ENCODE results near the gene PHACTR3. TPM values are rescaled to one million over a fixed set of nuclear protein-coding genes. Genes with fewer than 3 reads are reported as not detected.

Gene PHACTR3
- total RNA-seq, 2 donors from 2014 or later: not detected

DNA sequence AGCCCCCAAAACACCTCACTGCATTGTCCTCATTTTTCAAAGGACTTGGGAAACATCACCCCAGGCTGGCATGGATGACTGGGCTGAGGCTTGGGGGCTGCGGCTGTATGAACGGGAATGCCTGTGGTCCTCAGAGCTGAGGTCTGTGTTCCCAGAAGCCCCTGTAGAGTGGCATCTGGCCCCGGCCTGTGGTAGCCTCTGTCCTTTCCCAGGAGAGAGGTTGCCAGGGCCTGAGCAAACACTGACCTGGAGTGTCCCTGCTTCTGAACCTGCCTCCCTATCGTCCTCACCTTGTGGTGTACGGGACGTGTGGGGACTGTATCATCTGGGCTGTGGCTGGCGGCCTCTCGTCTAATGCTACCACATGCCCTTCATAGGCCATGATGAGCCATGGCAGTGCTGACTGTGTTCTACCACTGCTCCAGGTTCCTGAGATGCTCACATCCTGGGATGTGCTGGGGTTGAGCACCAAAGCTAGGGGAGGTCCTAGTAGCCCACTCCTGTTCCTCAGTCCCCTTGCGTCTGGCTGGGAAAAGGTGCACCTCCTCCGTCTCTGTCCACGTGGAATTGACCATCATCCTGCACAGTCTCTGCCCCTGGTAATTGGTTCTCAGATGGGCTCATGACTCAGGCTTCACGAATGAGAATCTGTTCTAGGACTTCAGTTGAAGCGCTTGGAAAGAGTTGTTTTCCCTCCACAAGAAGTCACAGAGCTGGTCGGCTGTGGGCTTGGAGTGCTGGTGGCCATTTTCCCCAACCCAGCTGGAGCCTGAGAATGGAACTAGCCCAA is 27.6 kb downstream of the PHACTR3 start:
- H3K36me3 Mint-ChIP-seq (ENCODE audit: low read depth): no peaks in the 10 kb centered on the region
- H3K9me3 Mint-ChIP-seq: no peaks in the 10 kb centered on the region
- ATAC-seq (replicated peaks): no peak
- no peak overlapping the region for H3K4me3 Mint-ChIP-seq
- no peak overlapping the region for H3K27ac Mint-ChIP-seq
- peaks cover 17% of the 10 kb centered on the region for H3K27me3 Mint-ChIP-seq
- no peaks in the 10 kb centered on the region for H3K4me1 Mint-ChIP-seq

DNA sequence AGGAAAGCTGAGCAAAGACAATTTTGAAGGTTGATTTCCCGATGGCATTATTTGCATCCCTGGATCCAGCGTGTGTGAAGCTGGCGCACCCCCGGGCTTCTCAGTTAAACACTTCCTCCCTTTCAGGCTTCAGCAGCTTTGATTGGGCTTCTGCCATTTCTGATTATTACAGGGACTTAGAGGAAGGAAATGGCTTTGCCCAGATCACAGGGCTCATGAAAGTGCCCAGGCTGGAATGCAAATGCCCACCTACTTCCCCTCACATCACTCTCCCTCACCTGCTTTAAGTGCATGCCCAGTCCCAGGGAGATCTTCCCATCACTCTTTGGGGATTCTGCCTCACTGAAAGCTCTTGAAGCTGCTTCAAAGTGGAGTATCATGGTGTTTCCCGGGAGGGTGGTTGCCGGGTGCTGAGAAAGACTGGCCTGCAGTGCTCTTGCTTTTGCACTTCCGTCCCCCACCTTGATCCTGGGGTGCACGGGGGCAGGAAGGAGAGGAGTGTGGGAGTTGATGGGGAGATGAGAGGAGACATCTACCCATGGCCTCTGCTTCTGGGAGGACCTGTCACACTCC is 28.3 kb downstream of the PHACTR3 start:
- peaks cover 17% of the 10 kb centered on the region for H3K27me3 Mint-ChIP-seq
- no peaks in the 10 kb centered on the region for H3K4me1 Mint-ChIP-seq

DNA sequence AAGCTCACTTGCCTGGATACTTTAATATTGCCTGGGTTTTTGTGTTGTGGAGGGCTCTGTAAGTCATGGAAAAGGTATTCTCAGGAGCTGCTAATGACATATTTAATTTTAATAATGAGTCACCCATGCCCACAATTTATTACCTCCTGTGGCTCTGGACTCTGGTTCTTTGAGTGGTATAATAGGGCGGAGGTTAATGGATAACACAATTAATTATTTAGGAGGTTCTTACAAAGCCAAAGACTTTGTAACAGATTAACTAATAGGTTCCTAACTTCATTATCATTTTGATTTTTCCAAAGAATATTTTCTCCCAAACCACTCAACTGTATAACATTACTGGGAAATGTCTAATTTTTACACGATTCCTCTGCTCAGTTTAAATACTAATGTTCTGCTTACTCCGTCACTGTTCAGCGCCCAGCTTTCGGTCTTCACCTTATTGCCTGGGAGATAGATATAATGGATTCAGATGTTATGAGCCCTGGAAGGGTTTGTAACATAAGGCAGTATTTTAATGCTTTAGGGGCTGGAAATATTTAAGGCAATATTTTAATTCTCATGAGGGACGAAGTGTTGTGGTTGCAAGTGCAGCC is 29.4 kb downstream of the PHACTR3 start:
- no peaks in the 10 kb centered on the region for H3K36me3 Mint-ChIP-seq (ENCODE audit: low read depth)
- H3K27ac Mint-ChIP-seq: no peak overlapping the region
- no peaks in the 10 kb centered on the region for H3K4me1 Mint-ChIP-seq
- H3K9me3 Mint-ChIP-seq: no peaks in the 10 kb centered on the region
- H3K4me3 Mint-ChIP-seq: no peak overlapping the region
- peaks cover 25% of the 10 kb centered on the region for H3K27me3 Mint-ChIP-seq
- ATAC-seq (replicated peaks): no peak

More for the DNA sequence above, 28.3 kb downstream of the PHACTR3 start:
- H3K36me3 Mint-ChIP-seq (ENCODE audit: low read depth): no peaks in the 10 kb centered on the region
- H3K9me3 Mint-ChIP-seq: no peaks in the 10 kb centered on the region
- H3K4me3 Mint-ChIP-seq: no peak overlapping the region
- no peak for ATAC-seq (replicated peaks)
- H3K27ac Mint-ChIP-seq: no peak overlapping the region

DNA sequence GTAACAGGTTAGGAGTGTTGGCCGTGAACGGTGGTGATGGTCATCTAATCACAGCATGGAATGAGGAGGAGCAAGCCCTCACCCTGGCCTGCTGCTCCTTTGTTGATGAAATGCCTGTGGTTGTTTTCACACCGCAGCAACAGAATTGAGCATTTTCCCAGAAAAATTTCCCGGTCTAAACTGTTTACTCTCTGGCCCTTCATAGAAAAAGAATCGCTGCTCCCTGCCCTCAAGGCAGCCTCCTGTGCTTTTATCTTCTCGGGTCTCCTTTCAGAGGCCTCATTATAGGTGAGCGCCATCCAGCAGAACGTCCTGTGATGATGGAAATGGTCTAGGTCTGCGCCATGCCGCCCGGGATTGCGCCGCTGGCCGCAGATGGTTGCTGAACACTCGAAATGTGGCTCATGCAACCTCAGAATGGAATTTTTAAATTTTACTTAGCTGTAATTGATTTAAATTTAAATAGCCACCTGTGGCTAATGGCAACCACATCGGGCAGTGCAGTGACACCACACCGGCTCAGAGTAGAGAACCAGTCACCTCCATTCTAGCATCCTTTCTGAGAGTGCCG is 30.2 kb downstream of the PHACTR3 start:
- no peak for ATAC-seq (replicated peaks)
- Mint-ChIP-seq H3K36me3 (ENCODE audit: low read depth) (no peaks in the 10 kb centered on the region), H3K4me3 (no peak overlapping the region), H3K4me1 (no peaks in the 10 kb centered on the region), H3K27ac (no peak overlapping the region), H3K27me3 (peaks cover 27% of the 10 kb centered on the region), H3K9me3 (no peaks in the 10 kb centered on the region)

DNA sequence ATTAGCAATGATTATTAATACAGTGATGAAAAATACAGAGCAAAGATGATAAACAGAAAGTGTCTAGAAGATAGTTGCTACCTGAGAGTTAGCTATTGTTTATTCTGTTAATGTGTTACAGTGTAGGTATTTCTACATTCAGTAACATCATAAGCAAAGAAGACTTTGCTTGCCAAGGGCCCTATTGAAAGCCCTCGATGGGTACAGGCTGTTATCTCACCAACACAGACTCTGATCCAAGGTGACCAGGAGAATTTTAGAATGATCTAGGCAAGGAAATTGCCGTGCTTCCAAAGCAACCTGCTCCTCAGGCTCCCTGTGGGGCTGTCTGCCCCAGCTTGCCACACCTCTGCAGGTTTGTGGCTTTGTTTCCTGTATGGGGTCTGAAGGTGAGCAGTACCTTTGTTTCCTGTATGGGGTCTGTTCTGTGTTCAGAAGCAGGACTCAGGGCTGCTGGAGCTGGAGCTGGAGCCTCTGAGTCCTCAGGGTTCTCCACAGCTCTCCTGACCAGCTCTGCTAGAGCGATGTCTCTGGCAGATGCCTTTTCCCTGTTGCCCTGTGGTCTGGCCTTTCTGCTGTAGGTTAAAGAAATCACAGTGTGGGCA is 32.5 kb downstream of the PHACTR3 start:
- no peak for ATAC-seq (replicated peaks)
- peaks cover 23% of the 10 kb centered on the region for H3K27me3 Mint-ChIP-seq
- H3K4me3 Mint-ChIP-seq: no peak overlapping the region
- no peaks in the 10 kb centered on the region for H3K4me1 Mint-ChIP-seq
- H3K27ac Mint-ChIP-seq: no peak overlapping the region
- H3K9me3 Mint-ChIP-seq: no peaks in the 10 kb centered on the region
- H3K36me3 Mint-ChIP-seq (ENCODE audit: low read depth): no peaks in the 10 kb centered on the region

DNA sequence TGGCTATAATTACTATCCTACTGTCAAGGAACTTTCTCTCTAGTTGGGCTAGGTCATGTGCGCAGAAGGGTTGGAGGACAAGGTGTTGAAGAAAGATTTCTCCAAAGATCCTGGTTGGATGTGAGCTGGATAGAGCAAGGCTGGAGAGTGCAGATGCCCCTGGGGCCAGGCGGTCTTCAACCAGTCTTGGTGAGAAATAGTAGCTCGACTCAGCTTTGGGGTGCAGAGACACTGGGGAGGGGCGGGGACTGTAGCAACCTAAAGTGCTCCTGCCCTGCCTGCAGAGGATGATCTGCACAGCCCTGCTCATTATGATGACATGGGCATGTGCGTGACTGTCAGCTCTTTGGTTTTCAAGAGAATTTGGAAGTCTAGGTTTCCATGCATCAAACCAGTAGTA is 35.9 kb downstream of the PHACTR3 start:
- Mint-ChIP-seq H3K36me3 (ENCODE audit: low read depth) (no peaks in the 10 kb centered on the region), H3K27me3 (peaks cover 21% of the 10 kb centered on the region), H3K4me3 (no peak overlapping the region), H3K4me1 (no peaks in the 10 kb centered on the region), H3K27ac (no peak overlapping the region), H3K9me3 (no peaks in the 10 kb centered on the region)
- ATAC-seq (replicated peaks): no peak

DNA sequence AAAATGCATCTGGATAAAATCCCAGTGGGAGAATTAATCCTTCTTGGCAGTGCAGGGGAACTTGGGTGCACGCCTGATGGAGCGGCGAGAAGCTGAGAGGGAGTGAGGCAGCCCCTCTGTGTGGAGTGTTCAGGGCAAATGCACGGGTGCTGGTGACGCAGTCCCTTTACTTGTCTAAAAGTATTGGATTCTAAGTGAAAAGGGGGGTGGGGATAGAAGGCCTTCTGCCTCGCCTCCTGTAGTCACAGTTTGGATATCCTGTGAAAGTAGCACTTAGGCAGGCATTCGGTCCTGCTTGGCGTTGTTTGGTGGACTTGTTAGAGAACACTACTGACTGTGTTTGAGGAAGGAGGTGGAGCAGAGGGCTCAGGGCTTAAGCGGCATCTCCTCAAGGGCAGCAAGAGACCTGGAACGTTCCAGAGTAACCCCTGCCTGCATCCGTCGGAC is 39.3 kb downstream of the PHACTR3 start:
- no peak overlapping the region for H3K4me3 Mint-ChIP-seq

DNA sequence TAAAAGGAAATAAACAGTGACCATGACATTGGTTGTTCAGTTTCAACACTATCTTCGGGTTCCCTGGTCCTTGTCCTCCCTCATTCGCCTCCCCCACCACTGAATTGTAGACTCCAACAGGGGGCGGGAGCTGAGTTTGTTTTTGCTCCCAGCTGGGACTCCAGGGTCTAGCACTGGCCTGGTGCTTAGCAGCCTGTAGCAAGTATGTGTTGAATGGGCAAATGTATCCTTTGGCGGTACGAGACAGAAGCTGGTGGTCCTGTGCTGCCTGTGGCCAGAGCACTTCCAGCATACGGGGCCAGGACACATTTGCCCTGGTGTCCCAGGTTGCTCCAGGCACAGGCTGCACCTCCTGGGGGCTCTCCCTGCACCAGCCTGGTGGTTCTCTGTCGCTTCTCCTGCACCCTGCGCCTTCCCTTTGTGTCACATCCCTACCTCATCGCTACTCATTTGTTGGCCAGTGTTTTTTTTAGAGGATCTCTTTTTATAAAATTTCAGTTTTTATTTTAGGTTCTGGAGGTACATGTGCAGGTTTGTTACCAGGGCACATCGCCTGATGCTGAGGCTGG is 40.1 kb downstream of the PHACTR3 start:
- Mint-ChIP-seq H3K27me3 (peaks cover 11% of the 10 kb centered on the region), H3K9me3 (peaks cover 9% of the 10 kb centered on the region), H3K27ac (no peak overlapping the region), H3K36me3 (ENCODE audit: low read depth) (no peaks in the 10 kb centered on the region), H3K4me3 (no peak overlapping the region), H3K4me1 (no peaks in the 10 kb centered on the region)
- ATAC-seq (replicated peaks): no peak

More for the DNA sequence above, 39.3 kb downstream of the PHACTR3 start:
- no peak for ATAC-seq (replicated peaks)
- H3K27ac Mint-ChIP-seq: no peak overlapping the region
- peaks cover 14% of the 10 kb centered on the region for H3K27me3 Mint-ChIP-seq
- no peaks in the 10 kb centered on the region for H3K4me1 Mint-ChIP-seq
- H3K36me3 Mint-ChIP-seq (ENCODE audit: low read depth): no peaks in the 10 kb centered on the region
- peaks cover 9% of the 10 kb centered on the region for H3K9me3 Mint-ChIP-seq

DNA sequence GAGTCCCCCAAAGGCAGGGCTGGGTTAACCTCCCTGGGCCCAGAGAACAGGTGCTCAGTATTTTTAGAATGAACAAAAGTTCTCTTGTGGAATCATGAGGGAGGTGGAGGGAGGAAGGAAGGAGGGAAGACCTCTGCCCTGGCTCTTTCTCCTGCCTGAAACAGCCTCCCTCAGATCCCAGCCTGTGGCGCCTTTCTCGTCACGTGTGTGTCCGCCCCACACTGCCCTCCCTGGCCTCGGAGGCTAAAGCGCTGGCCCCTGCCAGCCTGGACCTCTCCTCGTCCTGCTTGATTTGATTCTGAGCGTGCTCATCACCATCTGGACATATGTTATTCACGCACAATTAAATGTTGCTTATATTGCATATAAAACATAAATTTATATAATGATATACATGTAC is 40.9 kb downstream of the PHACTR3 start:
- H3K4me3 Mint-ChIP-seq: no peak overlapping the region
- no peaks in the 10 kb centered on the region for H3K4me1 Mint-ChIP-seq
- peaks cover 9% of the 10 kb centered on the region for H3K9me3 Mint-ChIP-seq
- no peak for ATAC-seq (replicated peaks)
- no peaks in the 10 kb centered on the region for H3K36me3 Mint-ChIP-seq (ENCODE audit: low read depth)
- H3K27me3 Mint-ChIP-seq: peaks cover 13% of the 10 kb centered on the region
- H3K27ac Mint-ChIP-seq: no peak overlapping the region

DNA sequence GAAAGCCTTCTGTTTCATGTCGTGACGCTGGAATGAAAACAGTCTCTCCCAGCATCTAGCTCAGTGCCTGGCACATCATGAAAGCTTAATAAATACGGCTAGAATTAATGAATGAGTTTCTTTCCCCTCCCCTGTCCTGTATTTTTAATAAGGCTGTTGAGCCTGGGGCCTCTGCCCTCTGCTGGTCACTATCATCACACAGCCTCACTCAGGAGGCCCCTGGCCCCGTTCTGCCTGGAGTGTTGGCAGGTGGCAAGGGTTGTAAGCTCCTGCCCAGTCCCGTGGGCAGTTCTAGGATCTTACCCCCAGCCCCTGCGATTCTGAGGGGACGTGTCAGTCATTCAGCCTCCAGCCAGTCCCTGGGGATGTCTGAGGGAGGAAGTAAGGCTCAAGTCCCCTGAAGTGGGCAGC is 41.4 kb downstream of the PHACTR3 start:
- Mint-ChIP-seq H3K9me3 (peaks cover 9% of the 10 kb centered on the region), H3K4me1 (no peaks in the 10 kb centered on the region), H3K27ac (no peak overlapping the region), H3K36me3 (ENCODE audit: low read depth) (no peaks in the 10 kb centered on the region), H3K4me3 (no peak overlapping the region), H3K27me3 (peaks cover 18% of the 10 kb centered on the region)
- no peak for ATAC-seq (replicated peaks)

DNA sequence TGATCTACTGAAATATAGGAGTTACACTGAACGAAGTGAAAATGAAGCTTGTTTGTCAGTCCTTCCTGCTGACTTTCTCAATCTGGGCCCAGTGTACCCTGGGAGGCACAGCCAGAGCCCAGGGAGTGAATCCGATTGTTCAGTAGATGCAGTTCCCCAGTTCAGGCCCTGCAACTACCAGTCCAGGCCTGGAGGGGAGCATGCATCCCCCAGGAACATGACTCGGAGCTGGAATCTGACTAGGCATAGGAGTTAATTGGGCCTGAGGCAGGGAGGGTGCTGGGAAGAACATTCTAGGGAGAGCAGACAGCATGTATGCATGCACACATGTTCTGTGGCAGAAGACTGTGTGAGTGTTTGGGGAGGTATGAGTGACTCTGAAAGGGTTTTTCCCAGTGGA is 42.1 kb downstream of the PHACTR3 start:
- no peak for ATAC-seq (replicated peaks)
- Mint-ChIP-seq H3K36me3 (ENCODE audit: low read depth) (no peaks in the 10 kb centered on the region), H3K4me3 (no peak overlapping the region), H3K4me1 (no peaks in the 10 kb centered on the region), H3K9me3 (peaks cover 9% of the 10 kb centered on the region), H3K27me3 (peaks cover 21% of the 10 kb centered on the region), H3K27ac (no peak overlapping the region)

DNA sequence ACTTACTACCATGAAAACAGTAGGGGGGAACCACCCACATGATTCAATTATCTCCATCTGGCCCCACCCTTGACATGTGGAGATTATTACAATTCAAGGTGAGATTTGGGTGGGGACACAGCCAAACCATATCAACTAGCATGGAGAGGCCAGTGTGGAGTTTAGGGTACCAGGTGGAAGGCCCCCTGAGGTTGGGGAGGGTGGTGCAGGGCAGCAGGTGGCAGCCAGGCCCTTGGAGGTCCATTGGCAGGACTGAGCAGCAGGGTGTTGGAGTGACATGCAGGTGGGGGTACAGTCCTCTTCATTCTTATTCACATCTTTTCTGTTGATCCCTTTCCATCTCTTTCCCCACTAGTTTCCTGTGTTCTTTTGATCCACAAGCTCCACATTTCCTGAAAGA is 42.9 kb downstream of the PHACTR3 start:
- no peaks in the 10 kb centered on the region for H3K36me3 Mint-ChIP-seq (ENCODE audit: low read depth)
- H3K27me3 Mint-ChIP-seq: peaks cover 26% of the 10 kb centered on the region
- ATAC-seq (replicated peaks): no peak
- H3K27ac Mint-ChIP-seq: no peak overlapping the region
- H3K4me3 Mint-ChIP-seq: no peak overlapping the region
- peaks cover 9% of the 10 kb centered on the region for H3K9me3 Mint-ChIP-seq
- no peaks in the 10 kb centered on the region for H3K4me1 Mint-ChIP-seq

DNA sequence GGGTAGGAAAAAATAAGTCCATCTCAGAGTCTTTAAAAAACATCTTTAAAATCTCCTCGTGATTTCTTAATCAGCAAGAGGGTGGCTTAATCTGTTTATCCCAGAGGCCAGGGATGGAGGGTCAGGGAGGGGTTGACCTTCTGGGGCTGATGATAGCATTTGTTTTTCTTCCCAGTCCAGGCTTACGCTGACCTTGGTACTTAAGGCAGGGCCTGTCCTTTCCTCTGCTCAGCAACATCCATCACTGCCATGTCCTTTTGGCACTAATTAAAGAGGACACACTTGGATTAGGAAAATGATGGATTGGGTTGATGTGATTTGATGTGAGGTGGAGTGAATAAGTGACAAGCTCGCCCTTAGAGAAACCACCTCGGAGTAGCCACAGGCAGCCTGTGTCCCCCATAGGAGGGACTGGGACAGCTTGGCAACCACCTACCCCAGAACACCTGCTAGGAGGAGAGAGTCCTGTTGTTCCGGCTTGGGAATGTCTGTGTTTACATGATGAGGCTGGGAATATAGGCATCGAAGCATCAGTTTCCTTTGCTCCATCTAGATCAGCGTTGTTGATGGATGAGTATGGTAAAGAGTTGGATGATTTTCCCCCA is 44.2 kb downstream of the PHACTR3 start:
- no peak overlapping the region for H3K27ac Mint-ChIP-seq
- H3K27me3 Mint-ChIP-seq: peaks cover 26% of the 10 kb centered on the region
- no peaks in the 10 kb centered on the region for H3K4me1 Mint-ChIP-seq
- no peak for ATAC-seq (replicated peaks)
- H3K36me3 Mint-ChIP-seq (ENCODE audit: low read depth): no peaks in the 10 kb centered on the region
- H3K4me3 Mint-ChIP-seq: no peak overlapping the region
- peaks cover 9% of the 10 kb centered on the region for H3K9me3 Mint-ChIP-seq

DNA sequence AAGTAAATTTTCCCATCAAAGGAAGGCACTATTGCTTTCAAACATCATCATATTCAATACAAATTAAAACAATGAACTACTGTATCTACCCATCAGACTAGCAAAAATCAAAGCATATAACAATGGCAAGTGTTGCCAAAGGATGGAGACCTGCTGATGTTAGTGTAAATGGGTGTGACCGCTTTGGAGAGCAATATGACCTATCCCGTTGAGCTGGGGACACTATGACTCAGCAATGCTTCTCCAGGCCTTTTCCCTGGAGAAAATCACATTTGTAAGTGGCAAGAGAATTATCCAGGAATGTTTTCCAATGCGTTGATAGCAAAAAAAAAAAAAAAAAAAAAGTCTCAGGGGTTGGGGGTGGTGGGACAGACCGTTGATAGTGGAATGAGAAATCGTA is 46.1 kb downstream of the PHACTR3 start:
- no peak overlapping the region for H3K4me3 Mint-ChIP-seq
- no peaks in the 10 kb centered on the region for H3K4me1 Mint-ChIP-seq
- peaks cover 23% of the 10 kb centered on the region for H3K27me3 Mint-ChIP-seq
- H3K27ac Mint-ChIP-seq: no peak overlapping the region
- H3K36me3 Mint-ChIP-seq (ENCODE audit: low read depth): no peaks in the 10 kb centered on the region
- no peak for ATAC-seq (replicated peaks)
- peaks cover 9% of the 10 kb centered on the region for H3K9me3 Mint-ChIP-seq
